ENCODE measurements around the gene CTBP2.

DNA sequence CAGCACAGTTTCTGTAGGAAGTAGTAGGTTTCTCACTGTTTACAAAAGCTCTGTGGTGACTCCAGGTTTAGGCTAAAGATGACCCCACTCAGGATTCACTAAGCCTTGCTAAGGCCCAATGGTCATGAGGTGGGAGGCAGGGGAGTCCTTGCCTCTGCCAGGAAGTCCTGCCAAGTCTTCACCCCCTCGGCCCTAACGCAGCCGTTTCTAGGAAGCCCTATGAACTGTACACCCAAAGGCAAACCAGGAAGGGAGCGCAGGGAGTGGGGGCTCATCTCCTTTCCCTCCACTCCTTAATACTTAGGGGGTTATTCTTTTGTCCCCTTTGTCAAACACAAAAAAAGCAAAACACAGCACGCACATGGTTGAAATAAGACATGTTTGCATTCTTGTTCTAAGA, 64.6 kb downstream of the CTBP2 start:
- TF ChIP-seq, protein P1, sequence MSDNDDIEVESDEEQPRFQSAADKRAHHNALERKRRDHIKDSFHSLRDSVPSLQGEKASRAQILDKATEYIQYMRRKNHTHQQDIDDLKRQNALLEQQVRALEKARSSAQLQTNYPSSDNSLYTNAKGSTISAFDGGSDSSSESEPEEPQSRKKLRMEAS (IDR thresholded peaks at IDR 0.05): no peak
- no peak for TF ChIP-seq REST (IDR thresholded peaks at IDR 0.05; ENCODE audit: low read depth)

Data from Ishikawa (cell line).